ENCODE results near the gene ATP2A1.
A peak's percentile ranks its signal among the peaks of the same experiment; 100 is the strongest.
"Not testable (repeated sequence)": the region's sequence is repeated elsewhere in the genome, so short reads cannot be mapped to it uniquely, and the experiment has no call there.

Gene ATP2A1

DNA sequence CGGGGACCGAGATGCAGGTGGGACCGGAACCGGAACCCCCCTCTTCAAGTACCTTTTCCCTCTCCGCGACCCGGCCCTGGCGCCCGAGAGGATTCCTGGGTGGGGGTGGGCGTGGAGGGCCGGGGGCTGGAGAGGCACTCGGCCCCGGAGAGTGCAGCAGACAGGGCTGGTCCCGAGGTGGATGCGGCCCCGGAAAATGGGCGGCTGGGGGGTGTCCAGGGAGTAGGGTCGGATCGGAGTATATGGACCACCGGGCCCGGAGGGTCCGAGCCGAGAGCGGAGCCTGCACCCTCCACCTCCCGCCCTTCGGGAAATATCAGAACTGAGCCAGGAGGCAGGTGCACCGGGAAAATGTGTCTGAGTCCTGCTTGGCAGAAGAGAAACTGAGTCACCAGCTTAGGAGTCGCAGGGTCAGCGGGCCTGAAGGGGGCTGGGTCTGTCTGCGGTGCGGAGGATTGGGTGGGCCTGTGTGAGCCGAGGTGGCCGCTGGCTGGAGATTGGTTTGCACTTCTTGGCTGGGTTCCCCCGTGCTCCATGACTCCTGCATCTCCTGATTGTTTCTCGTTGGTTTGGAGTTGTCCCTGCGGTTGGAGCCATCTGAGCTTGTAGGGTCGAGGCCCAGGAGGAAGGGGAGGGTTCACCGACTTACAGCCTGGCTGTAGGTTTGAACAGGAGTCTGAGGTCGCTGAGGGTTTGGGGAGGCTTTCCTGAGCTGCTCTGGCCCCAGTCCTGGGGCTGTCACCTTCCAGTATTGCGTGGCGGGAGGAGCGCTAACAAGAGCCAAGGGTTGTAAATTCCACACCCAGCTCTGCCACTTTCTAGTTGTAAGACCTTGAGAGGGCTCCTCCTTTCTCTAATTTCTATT lies 14.1 kb upstream of the ATP2A1 start:
- H3K27ac ChIP-seq, result peak overlapping the region; percentile 94
- no peak for TF ChIP-seq ZFX (IDR thresholded peaks at IDR 0.05; ENCODE audit: borderline replicate concordance)
- TF ChIP-seq, protein P1, sequence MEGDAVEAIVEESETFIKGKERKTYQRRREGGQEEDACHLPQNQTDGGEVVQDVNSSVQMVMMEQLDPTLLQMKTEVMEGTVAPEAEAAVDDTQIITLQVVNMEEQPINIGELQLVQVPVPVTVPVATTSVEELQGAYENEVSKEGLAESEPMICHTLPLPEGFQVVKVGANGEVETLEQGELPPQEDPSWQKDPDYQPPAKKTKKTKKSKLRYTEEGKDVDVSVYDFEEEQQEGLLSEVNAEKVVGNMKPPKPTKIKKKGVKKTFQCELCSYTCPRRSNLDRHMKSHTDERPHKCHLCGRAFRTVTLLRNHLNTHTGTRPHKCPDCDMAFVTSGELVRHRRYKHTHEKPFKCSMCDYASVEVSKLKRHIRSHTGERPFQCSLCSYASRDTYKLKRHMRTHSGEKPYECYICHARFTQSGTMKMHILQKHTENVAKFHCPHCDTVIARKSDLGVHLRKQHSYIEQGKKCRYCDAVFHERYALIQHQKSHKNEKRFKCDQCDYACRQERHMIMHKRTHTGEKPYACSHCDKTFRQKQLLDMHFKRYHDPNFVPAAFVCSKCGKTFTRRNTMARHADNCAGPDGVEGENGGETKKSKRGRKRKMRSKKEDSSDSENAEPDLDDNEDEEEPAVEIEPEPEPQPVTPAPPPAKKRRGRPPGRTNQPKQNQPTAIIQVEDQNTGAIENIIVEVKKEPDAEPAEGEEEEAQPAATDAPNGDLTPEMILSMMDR (IDR thresholded peaks at IDR 0.05), result no peak

DNA sequence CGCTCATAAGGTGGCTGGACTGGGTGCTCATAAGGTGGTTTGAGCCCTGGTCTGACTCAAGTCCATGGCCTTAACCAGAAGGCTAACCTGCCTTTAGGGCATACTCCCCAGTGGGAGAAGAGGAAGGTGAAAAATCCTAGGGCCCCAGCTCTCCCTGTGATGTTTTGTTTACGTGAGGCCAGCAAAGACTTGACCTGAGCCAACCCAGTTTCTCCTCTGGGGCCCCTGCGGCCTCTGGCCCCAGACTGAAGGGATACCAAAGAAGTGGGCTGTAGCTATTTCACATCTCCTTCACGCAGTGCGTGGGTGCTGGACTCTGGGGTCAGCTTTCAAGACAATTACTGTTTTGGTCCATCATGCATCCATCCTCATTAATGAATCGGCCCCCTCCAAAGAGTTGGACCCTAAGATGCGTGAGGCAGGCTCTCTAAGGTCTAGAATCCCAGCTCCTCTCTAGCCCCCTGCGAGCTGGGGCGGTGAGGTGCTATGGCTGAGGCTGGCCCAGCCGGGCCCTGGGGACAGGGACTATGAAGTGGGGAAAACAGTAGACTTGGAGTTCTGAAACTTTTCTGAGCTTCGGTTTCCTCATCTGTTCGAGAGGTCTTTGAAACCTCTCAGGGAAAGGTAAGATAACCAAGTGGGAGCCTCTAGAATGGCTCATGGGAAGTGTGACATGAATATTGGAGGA lies 13.1 kb upstream of the ATP2A1 start:
- peak overlapping the region; percentile 94; the same call in 1 of the 2 replicates for H3K27ac ChIP-seq
- TF ChIP-seq, protein P1 (IDR thresholded peaks at IDR 0.05), result no peak
- no peak for TF ChIP-seq ZFX (IDR thresholded peaks at IDR 0.05; ENCODE audit: borderline replicate concordance)

DNA sequence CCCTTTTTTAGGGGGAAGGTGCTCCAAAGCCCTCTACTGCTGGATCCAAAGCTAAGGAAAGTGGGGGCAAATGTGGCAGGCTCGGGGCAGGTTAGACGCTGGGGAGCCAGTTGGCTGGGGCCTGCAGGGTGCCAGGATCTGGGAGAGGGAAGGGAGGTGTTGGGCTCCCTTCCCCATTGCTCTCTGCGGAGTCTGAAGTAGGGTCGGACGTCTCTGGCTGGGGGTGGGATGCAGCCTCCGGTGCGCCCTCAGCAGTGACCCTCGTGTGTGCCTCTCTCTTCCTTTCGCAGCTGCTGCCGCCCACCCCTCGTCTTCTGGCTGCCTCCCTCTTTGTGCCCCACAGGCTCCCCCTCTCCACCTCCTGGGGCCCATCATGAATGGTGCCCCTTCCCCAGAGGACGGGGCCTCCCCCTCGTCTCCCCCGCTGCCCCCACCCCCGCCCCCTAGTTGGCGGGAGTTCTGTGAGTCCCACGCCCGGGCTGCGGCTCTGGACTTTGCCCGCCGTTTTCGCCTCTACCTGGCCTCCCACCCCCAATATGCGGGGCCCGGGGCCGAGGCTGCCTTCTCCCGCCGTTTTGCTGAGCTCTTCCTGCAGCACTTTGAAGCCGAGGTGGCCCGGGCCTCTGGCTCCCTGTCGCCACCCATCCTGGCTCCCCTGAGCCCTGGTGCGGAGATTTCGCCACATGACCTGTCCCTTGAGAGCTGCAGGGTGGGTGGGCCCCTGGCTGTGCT lies 12.4 kb upstream of the ATP2A1 start:
- TF ChIP-seq ZFX (IDR thresholded peaks at IDR 0.05; ENCODE audit: borderline replicate concordance), result no peak
- TF ChIP-seq, protein P1 (IDR thresholded peaks at IDR 0.05), result no peak
- H3K27ac ChIP-seq, result no peak overlapping the region

DNA sequence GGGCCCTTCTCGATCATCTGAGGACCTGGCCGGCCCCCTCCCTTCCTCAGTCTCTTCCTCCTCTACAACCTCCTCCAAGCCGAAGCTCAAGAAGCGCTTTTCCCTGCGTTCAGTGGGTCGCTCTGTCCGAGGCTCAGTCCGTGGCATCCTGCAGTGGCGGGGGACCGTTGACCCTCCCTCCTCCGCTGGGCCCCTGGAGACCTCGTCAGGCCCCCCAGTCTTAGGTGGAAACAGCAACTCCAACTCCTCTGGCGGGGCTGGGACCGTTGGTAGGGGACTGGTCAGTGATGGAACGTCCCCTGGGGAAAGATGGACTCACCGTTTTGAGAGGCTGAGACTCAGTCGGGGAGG lies 11.9 kb upstream of the ATP2A1 start:
- no peak for TF ChIP-seq ZFX (IDR thresholded peaks at IDR 0.05; ENCODE audit: borderline replicate concordance)
- TF ChIP-seq, protein P1 (IDR thresholded peaks at IDR 0.05), result no peak
- no peak overlapping the region for H3K27ac ChIP-seq

DNA sequence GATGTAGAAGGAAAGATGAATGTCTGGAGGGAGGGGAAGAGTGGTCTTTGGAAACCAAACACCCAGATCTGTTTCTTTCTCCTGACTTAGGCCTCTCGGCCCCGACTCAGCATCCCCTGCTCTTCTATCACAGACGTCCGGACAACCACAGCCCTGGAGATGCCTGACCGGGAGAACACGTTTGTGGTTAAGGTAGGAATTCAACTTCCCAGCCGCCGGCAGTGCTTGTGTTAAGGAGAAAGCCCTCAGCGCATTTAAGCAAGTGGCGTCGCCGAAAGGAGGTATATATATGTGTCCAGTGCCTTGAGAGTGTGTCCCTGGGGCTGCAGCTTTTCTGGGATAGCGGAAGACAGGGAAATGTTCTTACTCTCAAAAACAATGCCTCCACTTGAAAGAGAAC lies 11.0 kb upstream of the ATP2A1 start:
- TF ChIP-seq, protein P1 (IDR thresholded peaks at IDR 0.05), result no peak
- TF ChIP-seq ZFX (IDR thresholded peaks at IDR 0.05; ENCODE audit: borderline replicate concordance), result no peak
- no peak overlapping the region for H3K27ac ChIP-seq

DNA sequence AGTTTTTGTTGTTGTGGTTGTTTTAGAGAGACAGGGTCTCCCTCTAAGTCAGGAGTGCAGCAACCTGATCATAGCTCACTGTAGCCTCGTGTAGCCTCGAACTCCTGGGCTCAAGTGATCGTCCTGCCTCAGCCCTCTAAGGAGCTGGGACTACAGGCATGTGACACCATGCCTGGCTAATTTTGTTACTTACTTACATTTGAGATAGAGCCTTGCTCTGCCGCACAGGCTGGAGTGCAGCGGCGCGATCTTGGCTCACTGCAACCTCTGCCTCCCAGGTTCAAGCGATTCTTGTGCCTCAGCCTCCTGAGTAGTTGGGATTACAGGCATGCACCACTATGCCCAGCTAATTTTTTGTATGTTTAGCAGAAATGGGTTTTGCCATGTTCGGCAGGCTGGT lies 10.6 kb upstream of the ATP2A1 start:
- H3K27ac ChIP-seq, result not testable (repeated sequence)

DNA sequence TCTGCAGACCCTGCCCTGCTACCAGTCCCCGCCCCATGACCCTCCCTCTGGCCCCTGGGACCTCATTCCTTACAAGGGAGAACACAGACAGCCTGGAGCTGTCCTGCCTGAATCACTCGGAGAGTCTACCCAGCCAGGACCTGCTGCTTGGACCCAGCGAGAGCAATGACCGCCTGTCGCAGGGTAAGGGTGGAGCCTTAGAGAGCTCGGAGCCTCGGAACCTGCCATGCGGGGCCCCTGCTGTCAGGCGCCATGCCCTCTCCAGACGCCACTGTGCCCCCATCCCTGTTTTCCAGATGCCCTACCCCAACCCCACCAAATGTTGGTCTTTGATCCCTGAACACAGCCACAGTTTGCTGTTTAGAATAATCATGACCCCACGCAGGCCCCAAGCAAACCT lies 9.1 kb upstream of the ATP2A1 start:
- no peak for TF ChIP-seq ZFX (IDR thresholded peaks at IDR 0.05; ENCODE audit: borderline replicate concordance)
- TF ChIP-seq, protein P1 (IDR thresholded peaks at IDR 0.05), result no peak
- H3K27ac ChIP-seq, result no peak overlapping the region
